H54 (cell line): Measurements from ENCODE around the gene MAPK7.

Experiments
- DNase-seq: peaks from one replicate; pipeline ENCODE4 v3.0.0; 2011; ENCODE audit warnings: low spot score, mixed read lengths; ENCODE audit not compliant: insufficient read length
- FAIRE-seq: peaks from 3 replicates; lab custom pipeline; 2011; peaks lifted over from hg19 to GRCh38; lab: Jason Lieb, UNC
- POLR2A ChIP-seq: IDR thresholded peaks from 2 replicates; pipeline ENCODE4 v1.6.1; 2011; ENCODE audit warnings: low read depth, mild to moderate bottlenecking, low read length

The MAPK7 gene

DNA sequence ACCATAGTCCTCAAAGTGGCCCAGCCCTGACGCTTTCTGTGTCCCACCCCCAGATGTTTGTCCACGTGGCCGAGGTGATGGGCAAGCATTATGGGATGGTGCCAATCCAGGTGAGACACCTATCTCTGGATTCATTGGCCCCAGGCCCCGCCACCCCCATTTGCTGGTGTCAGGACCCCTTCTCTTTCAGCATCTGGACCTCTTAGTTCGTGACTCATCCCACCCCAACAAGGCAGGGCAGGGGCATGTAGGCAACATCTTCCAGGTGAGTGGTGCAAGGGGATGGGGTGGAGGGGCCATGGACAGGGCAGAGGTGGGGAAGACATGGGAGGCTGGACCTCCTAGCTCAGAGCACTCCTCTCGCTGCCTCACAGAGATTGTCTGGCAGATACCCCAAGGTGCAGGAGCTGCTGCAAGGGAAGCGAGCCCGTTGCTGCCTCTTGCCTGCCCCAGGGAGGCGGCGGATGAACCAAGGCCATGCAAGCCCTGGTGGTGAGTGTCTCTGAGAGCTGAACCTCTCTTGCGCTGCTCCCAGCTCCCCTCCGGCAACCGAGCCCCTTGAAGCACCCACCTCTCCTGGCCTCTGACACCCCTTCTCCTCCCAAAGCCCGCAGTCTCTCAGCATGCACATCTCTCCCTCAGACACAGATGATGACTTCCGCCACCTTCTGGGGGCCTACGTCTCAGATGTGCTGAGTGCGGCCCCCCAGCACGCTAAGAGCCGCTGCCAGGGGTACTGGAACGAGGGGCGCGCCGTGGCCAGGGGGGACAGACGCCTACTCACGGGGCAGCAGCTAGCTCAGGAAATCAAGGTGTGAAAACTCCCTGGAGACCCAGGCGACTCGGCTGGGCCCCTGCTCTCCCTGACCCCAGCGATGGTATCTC, 36.3 kb downstream of the MAPK7 start:
- TF ChIP-seq POLR2A, result no peak
- DNase-seq, result no peak
- FAIRE-seq, result no peak

- no peak for TF ChIP-seq POLR2A
Measured at GRCh38 chr17:19415311-19415710, 37.0 kb downstream of the MAPK7 start.

DNA sequence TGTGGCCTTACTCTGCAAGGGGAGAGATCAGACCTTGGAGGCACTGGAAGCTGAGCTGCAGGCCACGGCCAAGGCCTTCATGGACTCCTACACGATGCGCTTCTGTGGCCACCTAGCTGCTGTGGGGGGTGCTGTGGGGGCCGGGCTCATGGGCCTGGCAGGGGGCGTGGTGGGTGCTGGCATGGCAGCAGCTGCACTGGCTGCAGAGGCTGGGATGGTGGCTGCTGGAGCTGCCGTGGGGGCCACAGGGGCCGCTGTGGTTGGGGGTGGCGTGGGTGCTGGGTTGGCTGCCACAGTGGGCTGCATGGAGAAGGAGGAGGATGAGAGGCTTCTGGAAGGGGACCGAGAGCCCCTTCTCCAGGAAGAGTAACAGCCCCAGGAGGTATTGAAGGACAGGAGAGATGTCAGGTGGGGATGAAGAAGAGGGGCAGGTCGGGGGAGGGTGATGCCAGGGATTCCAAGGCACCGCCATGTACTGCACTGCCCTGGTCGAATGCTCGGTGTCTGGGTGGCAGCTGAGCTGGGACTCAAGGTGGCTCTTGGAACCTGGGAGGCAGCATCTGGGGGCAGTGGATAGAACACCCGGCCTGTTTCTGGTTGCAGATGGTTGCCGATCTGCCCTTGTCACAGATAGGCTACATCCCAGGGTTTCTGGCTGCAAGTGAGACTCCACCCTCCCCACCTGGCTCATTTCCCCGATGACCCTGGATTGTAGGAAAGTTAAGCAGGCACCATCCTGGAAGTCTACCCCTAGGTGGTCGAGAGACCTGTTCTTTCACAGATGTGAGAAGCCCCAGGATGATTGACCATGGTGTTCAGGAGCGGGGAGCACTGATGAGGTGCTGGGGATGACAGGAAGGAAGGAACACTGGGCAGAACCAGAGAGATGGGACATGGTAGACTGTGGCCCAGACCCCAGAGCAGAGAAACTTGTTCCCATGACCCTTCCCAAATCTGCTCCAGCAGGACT, 37.8 kb downstream of the MAPK7 start:
- TF ChIP-seq POLR2A, result no peak
- FAIRE-seq (no peak), DNase-seq (no peak)

More at GRCh38 chr17:19415311-19415710, 37.0 kb downstream of the MAPK7 start:
- FAIRE-seq (no peak), DNase-seq (no peak)

- FAIRE-seq (no peak), DNase-seq (no peak)
- no peak for TF ChIP-seq POLR2A
Measured at GRCh38 chr17:19417611-19418010, 39.3 kb downstream of the MAPK7 start.

- DNase-seq (no peak), FAIRE-seq (no peak)
- no peak for TF ChIP-seq POLR2A
Measured at GRCh38 chr17:19418251-19418992, 40.1 kb downstream of the MAPK7 start.

- TF ChIP-seq POLR2A, result no peak
- DNase-seq (no peak), FAIRE-seq (no peak)
Measured at GRCh38 chr17:19421219-19421618, 42.9 kb downstream of the MAPK7 start.

DNA sequence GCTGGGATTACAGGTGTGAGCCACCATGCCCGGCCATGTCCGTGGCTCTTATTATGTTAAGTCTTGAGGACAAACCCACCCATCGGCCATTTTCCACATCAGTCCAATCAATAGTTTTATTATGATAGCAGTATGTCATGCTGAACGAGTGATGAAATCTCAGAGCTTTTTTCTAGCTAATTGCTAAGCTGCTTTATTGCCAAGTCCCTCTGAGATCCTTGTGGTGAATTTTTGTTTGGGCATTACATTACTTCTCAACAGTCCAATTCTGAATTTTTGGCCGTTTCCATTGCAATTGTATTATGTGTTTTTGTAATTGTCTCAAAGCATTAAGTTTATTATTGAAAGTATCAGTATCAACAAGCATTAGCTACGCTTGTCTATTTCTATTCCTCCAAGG, 43.6 kb downstream of the MAPK7 start:
- DNase-seq (no peak), FAIRE-seq (no peak)
- TF ChIP-seq POLR2A, result no peak

GRCh38 chr17:19424934-19425868, 46.9 kb downstream of the MAPK7 start:
- no peak for DNase-seq
- no peak for FAIRE-seq
- TF ChIP-seq POLR2A, result no peak

- FAIRE-seq (no peak), DNase-seq (no peak)
- no peak for TF ChIP-seq POLR2A
Measured at GRCh38 chr17:19426631-19427030, 48.3 kb downstream of the MAPK7 start.

- FAIRE-seq, result no peak
- no peak for TF ChIP-seq POLR2A
- no peak for DNase-seq
Measured at GRCh38 chr17:19431691-19432090, 53.4 kb downstream of the MAPK7 start.
